PC-3 (cell line): ENCODE data around the gene PRR16. TPM values are rescaled to one million over a fixed set of nuclear protein-coding genes. Genes with fewer than 3 reads are reported as not detected.

Experiments used
- ATAC-seq: fragments of 200-7000 bp; cut with Tn5 transposase; 2 replicates; pipeline ENCODE4 v1.9.1; 2020; ENCODE audit warnings: mild to moderate bottlenecking, moderate library complexity
- BruUV-seq: library from RNA; stranded (reverse); fragments of 400-500 nt; replicated peaks from 2 replicates; lab custom pipeline; 2021; lab: Mats Ljungman, UMichigan
- CTCF ChIA-PET: fragments of 300-600 bp; sonication (Branson Sonifier 250); formaldehyde crosslinking; loops from one replicate; lab custom pipeline; 2022; ENCODE audit warnings: antibody characterized with exemption; lab: Charles Lee
- POLR2A ChIA-PET: fragments of 300-600 bp; sonication (Branson Sonifier 250); formaldehyde crosslinking; loops from one replicate; lab custom pipeline; 2022; ENCODE audit warnings: antibody characterized with exemption; ENCODE audit not compliant: unreplicated experiment; lab: Charles Lee
- DNase-seq: peaks from one replicate; pipeline ENCODE4 v3.0.0-alpha.2; 2015
- H2AFZ ChIP-seq: fragments of 300-600 bp; sonication (generic); 2 replicates; pipeline ENCODE4 v1.6.0; 2016; ENCODE audit warnings: antibody characterized with exemption, low read length
- H3F3A ChIP-seq: fragments of 300-600 bp; sonication (generic); one replicate; pipeline ENCODE4 v1.6.0; 2017; ENCODE audit warnings: antibody characterized with exemption, low read length, control low read depth, mild to moderate bottlenecking; ENCODE audit not compliant: unreplicated experiment
- H3K27ac ChIP-seq: fragments of 300-600 bp; sonication (generic); 2 replicates; pipeline ENCODE4 v1.5.1; 2016; ENCODE audit warnings: mild to moderate bottlenecking, low read length
- H3K27me3 ChIP-seq: fragments of 300-600 bp; sonication (generic); 2 replicates; pipeline ENCODE4 v1.6.1; 2016; ENCODE audit warnings: low read length, mixed read lengths
- H3K36me3 ChIP-seq: fragments of 300-600 bp; sonication (generic); 2 replicates; pipeline ENCODE4 v1.6.1; 2016; ENCODE audit warnings: low read depth, mixed run types, low read length, mixed read lengths
- H3K4me1 ChIP-seq: fragments of 300-600 bp; sonication (generic); 2 replicates; pipeline ENCODE4 v1.5.1; 2016; ENCODE audit warnings: low read length; ENCODE audit not compliant: insufficient read depth
- H3K4me2 ChIP-seq: fragments of 300-600 bp; sonication (generic); 2 replicates; pipeline ENCODE4 v1.6.0; 2016; ENCODE audit warnings: low read length
- H3K4me3 ChIP-seq: fragments of 300-600 bp; sonication (generic); 2 replicates; pipeline ENCODE4 v1.5.1; 2016; ENCODE audit warnings: mild to moderate bottlenecking, low read length, mixed read lengths
- H3K79me2 ChIP-seq: fragments of 300-600 bp; sonication (generic); 2 replicates; pipeline ENCODE4 v1.6.1; 2017; ENCODE audit warnings: low read length, mixed read lengths
- H3K9ac ChIP-seq: fragments of 300-600 bp; sonication (generic); 2 replicates; pipeline ENCODE4 v1.6.0; 2016; ENCODE audit warnings: mild to moderate bottlenecking, low read length
- H3K9me2 ChIP-seq: fragments of 300-600 bp; sonication (generic); replicated peaks from 2 replicates; pipeline ENCODE4 v1.6.1; 2016; ENCODE audit warnings: mixed run types, low read length, mixed read lengths
- H3K9me3 ChIP-seq: fragments of 300-600 bp; sonication (generic); 2 replicates; pipeline ENCODE4 v1.6.1; 2016; ENCODE audit warnings: low read length, mixed read lengths
- H4K20me1 ChIP-seq: fragments of 300-600 bp; sonication (generic); 2 replicates; pipeline ENCODE4 v1.6.1; 2016; ENCODE audit warnings: low read length, mixed read lengths
- CTCF ChIP-seq: fragments of 300-600 bp; sonication (generic); conservative IDR thresholded peaks from 2 replicates; pipeline ENCODE4 v1.5.1; 2017; ENCODE audit warnings: antibody characterized with exemption, low read depth, mild to moderate bottlenecking, low read length
- EZH2 ChIP-seq: fragments of 300-600 bp; sonication (generic); IDR thresholded peaks from one replicate; pipeline ENCODE4 v1.6.1; 2017; ENCODE audit warnings: antibody characterized with exemption, mild to moderate bottlenecking, low read length; ENCODE audit not compliant: unreplicated experiment
- EZH2phosphoT487 ChIP-seq: fragments of 300-600 bp; sonication (generic); IDR thresholded peaks from 2 replicates; pipeline ENCODE4 v1.6.1; 2018; ENCODE audit warnings: mild to moderate bottlenecking, antibody characterized with exemption, low read length, borderline replicate concordance
- intact Hi-C: fragments of 100-400 bp; cut with micrococcal nuclease; formaldehyde crosslinking; loops from 2 replicates; pipeline ENCODE4 v1.9.0; 2023
- total RNA-seq: library from RNA; depleted of rRNA; stranded (reverse); fragments of >200 nt; gene quantifications from 2 replicates; pipeline ENCODE4 v1.2.3, GENCODE V29; 2014

Gene PRR16
- total RNA-seq, 1 experiment from 2014 or later, result 3.6 TPM

GRCh38 chr5:120512068-120512467 is 48.0 kb downstream of the PRR16 start:
- H2AFZ ChIP-seq, result no peak overlapping the region
- H3K36me3 ChIP-seq, result no peaks in the 10 kb centered on the region
- ChIA-PET CTCF (no interaction called here), POLR2A (interaction anchor here (0.6 kb wide), 1 partner anchor 1313 kb away, joined by 6 read pairs; no protein-coding TSS in a partner anchor)
- H3K27ac ChIP-seq, result no peak overlapping the region
- no peaks in the 10 kb centered on the region for H3K9me3 ChIP-seq
- H3F3A ChIP-seq, result no peaks in the 10 kb centered on the region
- no peaks in the 10 kb centered on the region for H3K27me3 ChIP-seq
- no TSS peak for BruUV-seq
- H3K9ac ChIP-seq, result no peak overlapping the region
- ATAC-seq (no peak), DNase-seq (no peak)
- no peak overlapping the region for H3K4me2 ChIP-seq
- H3K79me2 ChIP-seq, result no peaks in the 10 kb centered on the region
- no peak overlapping the region for H3K4me3 ChIP-seq
- no peaks in the 10 kb centered on the region for H3K4me1 ChIP-seq
- H3K9me2 ChIP-seq, result no peaks in the 10 kb centered on the region
- intact Hi-C loops, result no loop called here
- TF ChIP-seq EZH2, result no peak
- TF ChIP-seq EZH2phosphoT487, result no peak
- no peak for TF ChIP-seq CTCF
- no peaks in the 10 kb centered on the region for H4K20me1 ChIP-seq

DNA sequence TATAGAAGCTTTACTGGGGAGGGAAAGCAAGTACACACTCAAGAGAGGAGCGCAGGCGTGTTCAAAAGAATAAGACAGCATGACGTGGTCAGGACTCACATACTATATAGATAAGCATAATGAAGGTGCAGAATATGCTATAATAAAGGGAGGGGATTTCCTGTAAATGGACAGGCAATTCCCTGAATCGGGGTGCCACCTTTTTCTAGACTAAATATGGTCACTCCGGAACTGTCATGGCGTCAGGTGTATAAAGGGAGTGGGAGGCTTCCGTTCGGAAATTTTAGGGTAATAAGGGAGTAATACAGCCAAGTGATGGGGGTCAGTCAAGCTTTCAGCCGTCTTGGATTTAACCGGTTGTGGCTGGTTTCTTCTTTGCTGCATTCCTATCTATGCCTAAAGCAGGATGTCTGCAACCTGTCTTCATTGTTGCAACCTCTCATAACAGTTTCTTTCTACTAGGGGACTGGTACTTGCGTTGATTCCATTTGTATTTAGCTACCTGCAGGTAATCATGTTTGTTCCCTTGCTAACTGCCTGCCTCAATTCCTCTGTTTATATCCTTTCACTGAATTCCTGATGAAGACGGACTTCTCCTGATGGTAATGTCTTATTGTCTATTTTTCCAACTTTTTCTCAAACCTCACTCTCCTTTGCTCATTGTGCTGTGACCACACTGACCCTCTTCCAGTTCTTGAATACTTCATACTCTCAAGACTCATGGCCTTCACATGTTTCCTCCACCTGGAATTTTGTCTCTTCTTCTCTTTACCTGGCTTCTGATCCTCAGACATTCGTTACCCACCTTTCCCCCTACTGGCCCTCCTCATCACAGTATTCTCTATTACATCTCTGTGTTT is 48.9 kb downstream of the PRR16 start:
- intact Hi-C loops, result no loop called here
- Histone ChIP-seq H3K79me2 (no peaks in the 10 kb centered on the region), H3K4me3 (no peak overlapping the region), H3K27ac (no peak overlapping the region), H3K27me3 (no peaks in the 10 kb centered on the region), H2AFZ (no peak overlapping the region), H3K36me3 (no peaks in the 10 kb centered on the region), H3K4me2 (no peak overlapping the region), H4K20me1 (no peaks in the 10 kb centered on the region), H3K9me2 (no peaks in the 10 kb centered on the region), H3K9me3 (no peaks in the 10 kb centered on the region), H3K9ac (no peak overlapping the region), H3K4me1 (no peaks in the 10 kb centered on the region), H3F3A (no peaks in the 10 kb centered on the region)
- ATAC-seq (no peak), DNase-seq (no peak)
- TF ChIP-seq CTCF (no peak), EZH2 (no peak), EZH2phosphoT487 (no peak)
- ChIA-PET POLR2A (no interaction called here), CTCF (no interaction called here)
- no TSS peak for BruUV-seq

GRCh38 chr5:120516805-120517204 is 52.7 kb downstream of the PRR16 start:
- no TSS peak for BruUV-seq
- TF ChIP-seq EZH2phosphoT487 (no peak), EZH2 (no peak), CTCF (no peak)
- H3K9me3 ChIP-seq, result no peaks in the 10 kb centered on the region
- no peak overlapping the region for H3K4me3 ChIP-seq
- H2AFZ ChIP-seq, result no peak overlapping the region
- no peaks in the 10 kb centered on the region for H3F3A ChIP-seq
- no peaks in the 10 kb centered on the region for H4K20me1 ChIP-seq
- no peaks in the 10 kb centered on the region for H3K79me2 ChIP-seq
- H3K36me3 ChIP-seq, result no peaks in the 10 kb centered on the region
- no peak for DNase-seq
- intact Hi-C loops, result no loop called here
- no peak overlapping the region for H3K9ac ChIP-seq
- no peaks in the 10 kb centered on the region for H3K4me1 ChIP-seq
- H3K9me2 ChIP-seq, result no peaks in the 10 kb centered on the region
- ATAC-seq, result no peak
- no peak overlapping the region for H3K4me2 ChIP-seq
- CTCF ChIA-PET, result no interaction called here
- POLR2A ChIA-PET, result no interaction called here
- H3K27ac ChIP-seq, result no peak overlapping the region
- H3K27me3 ChIP-seq, result no peaks in the 10 kb centered on the region
